ENCODE results near the gene RAET1L. TPM values are rescaled to one million over a fixed set of nuclear protein-coding genes. Genes with fewer than 3 reads are reported as not detected.
"Not testable (repeated sequence)": the region's sequence is repeated elsewhere in the genome, so short reads cannot be mapped to it uniquely, and the experiment has no call there.

RAET1L gene
- total and polyA plus RNA-seq, 4 experiments from 2014 or later: not detected

GRCh38 chr6:149975400-149975799 is 49.9 kb downstream of the RAET1L start:
- CTCF ChIA-PET (ENCODE audit: partially characterized antibody): no interaction called here
- Mint-ChIP-seq H3K4me3 (no peak overlapping the region), H3K36me3 (no peaks in the 10 kb centered on the region), H3K4me1 (no peaks in the 10 kb centered on the region), H3K9me3 (peaks cover 0 to 2% (median 0%) of the 10 kb centered on the region in 8 donors), H3K27me3 (peaks cover 33 to 53% of the 10 kb centered on the region in 2 donors), H3K27ac (peak overlapping the region in 1 of 7 donors; percentile 58)
- Histone ChIP-seq H3K27ac (ENCODE audit: low read depth, low read length) (no peak overlapping the region), H3K27me3 (ENCODE audit: insufficient read depth, low read length) (peaks cover 12% of the 10 kb centered on the region), H3K36me3 (ENCODE audit: insufficient read depth, low read length) (no peaks in the 10 kb centered on the region), H3K4me1 (ENCODE audit: insufficient read depth, low read length) (no peaks in the 10 kb centered on the region), H3K4me3 (ENCODE audit: low read length in 2 of 2) (no peak overlapping the region), H3K9me3 (ENCODE audit: control insufficient read depth in 1 of 2, low read length in 2 of 2) (no peaks in the 10 kb centered on the region)
- POLR2A ChIA-PET (ENCODE audit: partially characterized antibody): no interaction called here
- no peak for DNase-seq
- intact Hi-C loops (cut with micrococcal nuclease): no loop called here

GRCh38 chr6:149974825-149975224 is 50.5 kb downstream of the RAET1L start:
- CTCF ChIA-PET (ENCODE audit: partially characterized antibody): no interaction called here
- intact Hi-C loops (cut with micrococcal nuclease): no loop called here
- POLR2A ChIA-PET (ENCODE audit: partially characterized antibody): no interaction called here

GRCh38 chr6:149974394-149974793 is 50.9 kb downstream of the RAET1L start:
- H3K4me1 Mint-ChIP-seq; POLR2A ChIA-PET (ENCODE audit: partially characterized antibody); H3K4me3 ChIP-seq (ENCODE audit: low read length in 2 of 2); H3K4me1 ChIP-seq (ENCODE audit: insufficient read depth, low read length); CTCF ChIA-PET (ENCODE audit: partially characterized antibody); intact Hi-C loops (cut with micrococcal nuclease); H3K4me3 Mint-ChIP-seq; H3K9me3 Mint-ChIP-seq; DNase-seq; H3K36me3 ChIP-seq (ENCODE audit: insufficient read depth, low read length); H3K27ac Mint-ChIP-seq; H3K36me3 Mint-ChIP-seq; H3K9me3 ChIP-seq (ENCODE audit: control insufficient read depth in 1 of 2, low read length in 2 of 2); H3K27ac ChIP-seq (ENCODE audit: low read depth, low read length); H3K27me3 ChIP-seq (ENCODE audit: insufficient read depth, low read length): not testable (repeated sequence)
- peaks cover 38 to 59% of the 10 kb centered on the region in 2 donors for H3K27me3 Mint-ChIP-seq

More at GRCh38 chr6:149974825-149975224, 50.5 kb downstream of the RAET1L start:
- no peak for DNase-seq
- Mint-ChIP-seq H3K36me3 (no peaks in the 10 kb centered on the region), H3K27ac (no peak overlapping the region), H3K4me1 (no peaks in the 10 kb centered on the region), H3K27me3 (peaks cover 38 to 57% of the 10 kb centered on the region in 2 donors), H3K9me3 (peaks cover 0 to 2% (median 0%) of the 10 kb centered on the region in 8 donors), H3K4me3 (no peak overlapping the region)
- Histone ChIP-seq H3K36me3 (ENCODE audit: insufficient read depth, low read length) (no peaks in the 10 kb centered on the region), H3K4me1 (ENCODE audit: insufficient read depth, low read length) (no peaks in the 10 kb centered on the region), H3K9me3 (ENCODE audit: control insufficient read depth in 1 of 2, low read length in 2 of 2) (no peaks in the 10 kb centered on the region), H3K27me3 (ENCODE audit: insufficient read depth, low read length) (peaks cover 8% of the 10 kb centered on the region), H3K27ac (ENCODE audit: low read depth, low read length) (no peak overlapping the region), H3K4me3 (ENCODE audit: low read length in 2 of 2) (no peak overlapping the region)

DNA sequence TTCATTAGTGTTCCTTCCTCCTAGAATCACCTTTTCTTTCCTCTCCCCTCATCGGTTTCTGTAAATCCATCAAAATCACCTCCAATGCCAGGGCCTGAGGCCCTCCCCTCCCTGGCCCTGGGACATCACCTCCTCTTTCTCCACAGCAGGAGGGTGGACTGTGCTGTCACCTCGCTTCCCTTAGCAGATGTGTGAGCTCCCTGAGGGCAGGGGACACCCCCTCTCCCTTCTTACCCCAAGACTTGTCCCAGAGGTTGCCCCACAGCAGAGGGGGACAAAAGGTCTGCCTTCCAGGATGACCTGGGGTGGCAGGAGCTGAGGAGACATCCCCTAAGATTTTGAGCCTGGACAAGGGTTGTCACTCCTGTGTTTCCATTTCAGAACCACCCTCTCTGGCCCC is 55.7 kb downstream of the RAET1L start:
- no peak overlapping the region for H3K4me3 Mint-ChIP-seq
- peaks cover 2 to 4% of the 10 kb centered on the region in 2 donors for H3K36me3 Mint-ChIP-seq
- H3K4me1 ChIP-seq (ENCODE audit: insufficient read depth, low read length): peaks cover 9% of the 10 kb centered on the region
- H3K36me3 ChIP-seq (ENCODE audit: insufficient read depth, low read length): no peaks in the 10 kb centered on the region
- no peak overlapping the region for H3K4me3 ChIP-seq (ENCODE audit: low read length in 2 of 2)
- no peak for DNase-seq
- POLR2A ChIA-PET (ENCODE audit: partially characterized antibody): no interaction called here
- H3K27me3 ChIP-seq (ENCODE audit: insufficient read depth, low read length): peaks cover 21% of the 10 kb centered on the region
- peaks cover 0 to 2% (median 0%) of the 10 kb centered on the region in 8 donors for H3K9me3 Mint-ChIP-seq
- no peak overlapping the region for H3K27ac Mint-ChIP-seq
- intact Hi-C loops (cut with micrococcal nuclease): no loop called here
- H3K9me3 ChIP-seq (ENCODE audit: control insufficient read depth in 1 of 2, low read length in 2 of 2): no peaks in the 10 kb centered on the region
- H3K27me3 Mint-ChIP-seq: peaks cover 40 to 73% of the 10 kb centered on the region in 2 donors
- H3K27ac ChIP-seq (ENCODE audit: low read depth, low read length): no peak overlapping the region
- peaks cover 4 to 17% (median 8%) of the 10 kb centered on the region in 4 donors for H3K4me1 Mint-ChIP-seq
- CTCF ChIA-PET (ENCODE audit: partially characterized antibody): no interaction called here

DNA sequence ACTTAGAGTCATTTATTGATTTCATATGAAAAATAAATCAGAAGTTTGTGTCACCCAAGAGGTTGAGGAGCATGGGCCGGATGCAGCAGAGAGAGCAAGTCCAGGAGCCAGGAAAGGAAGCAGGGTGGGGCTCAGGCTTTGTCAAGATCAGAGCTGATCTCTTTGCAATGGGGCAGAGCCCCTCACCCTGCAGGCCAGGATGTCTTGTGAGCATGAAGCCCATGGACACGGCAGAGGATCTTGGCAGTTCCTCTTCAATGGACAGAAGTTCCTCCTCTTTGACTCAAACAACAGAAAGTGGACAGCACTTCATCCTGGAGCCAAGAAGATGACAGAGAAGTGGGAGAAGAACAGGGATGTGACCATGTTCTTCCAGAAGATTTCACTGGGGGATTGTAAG is 56.4 kb downstream of the RAET1L start:
- H3K9me3 ChIP-seq (ENCODE audit: control insufficient read depth in 1 of 2, low read length in 2 of 2); H3K4me3 Mint-ChIP-seq; CTCF ChIA-PET (ENCODE audit: partially characterized antibody); H3K27ac ChIP-seq (ENCODE audit: low read depth, low read length); H3K36me3 ChIP-seq (ENCODE audit: insufficient read depth, low read length); H3K9me3 Mint-ChIP-seq; POLR2A ChIA-PET (ENCODE audit: partially characterized antibody); H3K36me3 Mint-ChIP-seq; H3K4me3 ChIP-seq (ENCODE audit: low read length in 2 of 2); intact Hi-C loops (cut with micrococcal nuclease); DNase-seq: not testable (repeated sequence)
- peaks cover 17% of the 10 kb centered on the region for H3K4me1 ChIP-seq (ENCODE audit: insufficient read depth, low read length)
- peak overlapping the region in 1 of 7 donors; percentile 13 for H3K27ac Mint-ChIP-seq
- H3K27me3 ChIP-seq (ENCODE audit: insufficient read depth, low read length): peaks cover 24% of the 10 kb centered on the region
- peaks cover 11 to 24% (median 15%) of the 10 kb centered on the region in 4 donors for H3K4me1 Mint-ChIP-seq
- H3K27me3 Mint-ChIP-seq: peaks cover 41 to 72% of the 10 kb centered on the region in 2 donors

Other genes with a start within 250 kb of the RAET1L start
- gene LRP11, start 161.2 kb downstream of the RAET1L start, total RNA-seq: 1 to 10 TPM; 3.6 to 5.6 TPM
- 1 to 10 TPM; 1.2 to 2.3 TPM for gene LRP11, start 161.2 kb downstream of the RAET1L start, polyA plus RNA-seq
- gene RAET1E, start 127.4 kb downstream of the RAET1L start, total RNA-seq: not detected
- not detected for gene RAET1E, start 127.4 kb downstream of the RAET1L start, polyA plus RNA-seq
- not detected for gene RAET1G, start 102.4 kb downstream of the RAET1L start, total RNA-seq
- gene RAET1G, start 102.4 kb downstream of the RAET1L start, polyA plus RNA-seq: not detected
- gene ULBP2, start 83.5 kb downstream of the RAET1L start, total RNA-seq: not detected
- 1 to 10 TPM in 1 of 2 donors, under 1 TPM in 1; 0.28 to 1.1 TPM for gene ULBP2, start 83.5 kb downstream of the RAET1L start, polyA plus RNA-seq
- gene ULBP1, start 61.6 kb downstream of the RAET1L start, total RNA-seq: not detected
- not detected for gene ULBP1, start 61.6 kb downstream of the RAET1L start, polyA plus RNA-seq
- under 1 TPM in 1 of 2 experiments, not detected in 1; 0.42 TPM for gene ULBP3, start 43.6 kb upstream of the RAET1L start, total RNA-seq
- under 1 TPM; 0.48 to 0.96 TPM for gene ULBP3, start 43.6 kb upstream of the RAET1L start, polyA plus RNA-seq
- not detected for gene PPP1R14C, start 117.5 kb upstream of the RAET1L start, total RNA-seq
- not detected for gene PPP1R14C, start 117.5 kb upstream of the RAET1L start, polyA plus RNA-seq